Hindlimb muscle (tissue), 1 donor: ENCODE results near the gene WDR45B. TPM values are rescaled to one million over a fixed set of nuclear protein-coding genes. Genes with fewer than 3 reads are reported as not detected.
"Not testable (repeated sequence)": the region's sequence is repeated elsewhere in the genome, so short reads cannot be mapped to it uniquely, and the experiment has no call there.

Source experiments
- DNase-seq: peaks from one replicate; pipeline ENCODE4 v3.0.0-alpha.2; 2013
- polyA plus RNA-seq: library from polyadenylated mRNA; unstranded; fragments of 120-200 nt; gene quantifications from one replicate; pipeline ENCODE4 v1.2.1, GENCODE V29; 2013; ENCODE audit not compliant: insufficient read length

Gene WDR45B
- polyA plus RNA-seq, 1 donor: 61.2 TPM

GRCh38 chr17:82598256-82599119, 49.8 kb downstream of the WDR45B start:
- no peak for DNase-seq

GRCh38 chr17:82596837-82597672, 51.2 kb downstream of the WDR45B start:
- no peak for DNase-seq

GRCh38 chr17:82596296-82596695, 51.9 kb downstream of the WDR45B start:
- no peak for DNase-seq

- DNase-seq: no peak
Measured at GRCh38 chr17:82595893-82596292, 52.4 kb downstream of the WDR45B start.

GRCh38 chr17:82594571-82594970, 53.7 kb downstream of the WDR45B start:
- no peak for DNase-seq

- DNase-seq: no peak
Measured at GRCh38 chr17:82593590-82594087, 54.6 kb downstream of the WDR45B start.

- DNase-seq: peak; percentile 87
Measured at GRCh38 chr17:82592767-82593589, 55.3 kb downstream of the WDR45B start.

- no peak for DNase-seq
Measured at GRCh38 chr17:82592289-82592766, 55.9 kb downstream of the WDR45B start.

- DNase-seq: no peak
Measured at GRCh38 chr17:82590881-82591539, 57.2 kb downstream of the WDR45B start.

- DNase-seq: no peak
Measured at GRCh38 chr17:82590216-82590615, 58.0 kb downstream of the WDR45B start.

- no peak for DNase-seq
Measured at GRCh38 chr17:82589851-82590180, 58.4 kb downstream of the WDR45B start.

GRCh38 chr17:82588266-82589175, 59.7 kb downstream of the WDR45B start:
- DNase-seq: no peak

- DNase-seq: no peak
Measured at GRCh38 chr17:82587234-82588086, 60.8 kb downstream of the WDR45B start.

- no peak for DNase-seq
Measured at GRCh38 chr17:82586576-82587233, 61.5 kb downstream of the WDR45B start.

- DNase-seq: not testable (repeated sequence)
Measured at GRCh38 chr17:82585935-82586575, 62.2 kb downstream of the WDR45B start.

- DNase-seq: no peak
Measured at GRCh38 chr17:82583720-82584234, 64.5 kb downstream of the WDR45B start.

- DNase-seq: no peak
Measured at GRCh38 chr17:82582709-82583108, 65.5 kb downstream of the WDR45B start.

- no peak for DNase-seq
Measured at GRCh38 chr17:82582213-82582612, 66.0 kb downstream of the WDR45B start.
